Liver (tissue), 3 donors: ENCODE measurements around the gene CUBN.

Experiments
- EGR1 ChIP-seq, 2 donors: IDR thresholded peaks; 2 replicates each; pipeline ENCODE4 v1.6.1; 2016 to 2018; ENCODE audit warnings: antibody characterized with exemption in 2 of 2, low read depth in 2 of 2
- HNF4A ChIP-seq, 2 donors: conservative IDR thresholded peaks; 2 replicates each; pipeline ENCODE4 v1.6.1; 2016; ENCODE audit warnings: antibody characterized with exemption in 2 of 2, mild to moderate bottlenecking in 2 of 2
- RAD21 ChIP-seq, 2 donors: IDR thresholded peaks; 2 replicates each; pipeline ENCODE4 v1.6.1; 2016; ENCODE audit warnings: antibody characterized with exemption in 2 of 2, mild to moderate bottlenecking in 2 of 2
- RXRA ChIP-seq, 2 donors: IDR thresholded peaks; 2 replicates each; pipeline ENCODE4 v1.6.1; 2017 to 2018; ENCODE audit warnings: antibody characterized with exemption in 2 of 2, mild to moderate bottlenecking in 1 of 2
- SP1 ChIP-seq: IDR thresholded peaks from 2 replicates; pipeline ENCODE4 v1.6.1; 2018; ENCODE audit warnings: antibody characterized with exemption, mild to moderate bottlenecking
- TAF1 ChIP-seq: conservative IDR thresholded peaks from 2 replicates; pipeline ENCODE4 v1.6.1; 2016; ENCODE audit warnings: antibody characterized with exemption, mild to moderate bottlenecking
- YY1 ChIP-seq: IDR thresholded peaks from 2 replicates; pipeline ENCODE4 v1.6.1; 2016; ENCODE audit warnings: antibody characterized with exemption, mild to moderate bottlenecking
- TF ChIP-seq, protein P1 (sequence below): IDR thresholded peaks from 2 replicates; pipeline ENCODE4 v1.6.1; 2016; ENCODE audit warnings: antibody characterized with exemption
- TF ChIP-seq, protein P2 (sequence below): fragments of 150-350 bp; IDR thresholded peaks from 2 replicates; pipeline ENCODE4 v1.5.1; 2017; ENCODE audit warnings: improper control_type of control experiment, low read depth, low read length; ENCODE audit not compliant: missing input control
- TF ChIP-seq, protein P3 (sequence below): IDR thresholded peaks from 2 replicates; pipeline ENCODE4 v1.6.1; 2016; ENCODE audit warnings: antibody characterized with exemption, mild to moderate bottlenecking
- TF ChIP-seq, protein P4 (sequence below): IDR thresholded peaks from 2 replicates; pipeline ENCODE4 v1.6.1; 2016; ENCODE audit warnings: antibody characterized with exemption
- TF ChIP-seq, protein P5 (sequence below): IDR thresholded peaks from 2 replicates; pipeline ENCODE4 v1.6.1; 2016; ENCODE audit warnings: antibody characterized with exemption
- donor health status: healthy.
- donor health status: healthy.

DNA sequence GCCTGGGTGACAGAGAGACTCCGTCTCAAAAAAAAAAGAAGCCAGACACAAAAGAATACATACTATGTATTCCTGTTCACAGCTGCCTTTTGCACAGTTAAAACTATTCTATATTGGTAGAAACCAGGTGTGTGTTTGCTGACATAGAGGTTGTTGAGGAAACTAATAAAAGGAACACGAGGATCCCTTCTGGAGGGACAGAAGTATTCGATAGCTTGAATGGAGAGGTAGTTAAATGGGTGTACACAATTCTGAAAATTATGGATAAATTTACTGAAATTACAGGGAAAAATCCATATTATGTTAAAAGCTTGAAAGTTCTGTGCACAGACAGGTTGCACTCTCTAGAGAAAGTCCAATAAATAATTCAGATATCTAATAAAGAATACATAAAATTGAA, 71.5 kb downstream of the CUBN start:
- TF ChIP-seq, protein P1, sequence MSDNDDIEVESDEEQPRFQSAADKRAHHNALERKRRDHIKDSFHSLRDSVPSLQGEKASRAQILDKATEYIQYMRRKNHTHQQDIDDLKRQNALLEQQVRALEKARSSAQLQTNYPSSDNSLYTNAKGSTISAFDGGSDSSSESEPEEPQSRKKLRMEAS: no peak
- TF ChIP-seq, protein P2, sequence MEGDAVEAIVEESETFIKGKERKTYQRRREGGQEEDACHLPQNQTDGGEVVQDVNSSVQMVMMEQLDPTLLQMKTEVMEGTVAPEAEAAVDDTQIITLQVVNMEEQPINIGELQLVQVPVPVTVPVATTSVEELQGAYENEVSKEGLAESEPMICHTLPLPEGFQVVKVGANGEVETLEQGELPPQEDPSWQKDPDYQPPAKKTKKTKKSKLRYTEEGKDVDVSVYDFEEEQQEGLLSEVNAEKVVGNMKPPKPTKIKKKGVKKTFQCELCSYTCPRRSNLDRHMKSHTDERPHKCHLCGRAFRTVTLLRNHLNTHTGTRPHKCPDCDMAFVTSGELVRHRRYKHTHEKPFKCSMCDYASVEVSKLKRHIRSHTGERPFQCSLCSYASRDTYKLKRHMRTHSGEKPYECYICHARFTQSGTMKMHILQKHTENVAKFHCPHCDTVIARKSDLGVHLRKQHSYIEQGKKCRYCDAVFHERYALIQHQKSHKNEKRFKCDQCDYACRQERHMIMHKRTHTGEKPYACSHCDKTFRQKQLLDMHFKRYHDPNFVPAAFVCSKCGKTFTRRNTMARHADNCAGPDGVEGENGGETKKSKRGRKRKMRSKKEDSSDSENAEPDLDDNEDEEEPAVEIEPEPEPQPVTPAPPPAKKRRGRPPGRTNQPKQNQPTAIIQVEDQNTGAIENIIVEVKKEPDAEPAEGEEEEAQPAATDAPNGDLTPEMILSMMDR: no peak
- TF ChIP-seq HNF4A (conservative IDR thresholded peaks at IDR 0.05) (no peak), EGR1 (IDR thresholded peaks at IDR 0.05; ENCODE audit: low read depth in 2 of 2) (no peak), TAF1 (no peak), YY1 (no peak), SP1 (no peak), RAD21 (IDR thresholded peaks at IDR 0.05) (no peak), RXRA (IDR thresholded peaks at IDR 0.05) (no peak)
- TF ChIP-seq, protein P3, sequence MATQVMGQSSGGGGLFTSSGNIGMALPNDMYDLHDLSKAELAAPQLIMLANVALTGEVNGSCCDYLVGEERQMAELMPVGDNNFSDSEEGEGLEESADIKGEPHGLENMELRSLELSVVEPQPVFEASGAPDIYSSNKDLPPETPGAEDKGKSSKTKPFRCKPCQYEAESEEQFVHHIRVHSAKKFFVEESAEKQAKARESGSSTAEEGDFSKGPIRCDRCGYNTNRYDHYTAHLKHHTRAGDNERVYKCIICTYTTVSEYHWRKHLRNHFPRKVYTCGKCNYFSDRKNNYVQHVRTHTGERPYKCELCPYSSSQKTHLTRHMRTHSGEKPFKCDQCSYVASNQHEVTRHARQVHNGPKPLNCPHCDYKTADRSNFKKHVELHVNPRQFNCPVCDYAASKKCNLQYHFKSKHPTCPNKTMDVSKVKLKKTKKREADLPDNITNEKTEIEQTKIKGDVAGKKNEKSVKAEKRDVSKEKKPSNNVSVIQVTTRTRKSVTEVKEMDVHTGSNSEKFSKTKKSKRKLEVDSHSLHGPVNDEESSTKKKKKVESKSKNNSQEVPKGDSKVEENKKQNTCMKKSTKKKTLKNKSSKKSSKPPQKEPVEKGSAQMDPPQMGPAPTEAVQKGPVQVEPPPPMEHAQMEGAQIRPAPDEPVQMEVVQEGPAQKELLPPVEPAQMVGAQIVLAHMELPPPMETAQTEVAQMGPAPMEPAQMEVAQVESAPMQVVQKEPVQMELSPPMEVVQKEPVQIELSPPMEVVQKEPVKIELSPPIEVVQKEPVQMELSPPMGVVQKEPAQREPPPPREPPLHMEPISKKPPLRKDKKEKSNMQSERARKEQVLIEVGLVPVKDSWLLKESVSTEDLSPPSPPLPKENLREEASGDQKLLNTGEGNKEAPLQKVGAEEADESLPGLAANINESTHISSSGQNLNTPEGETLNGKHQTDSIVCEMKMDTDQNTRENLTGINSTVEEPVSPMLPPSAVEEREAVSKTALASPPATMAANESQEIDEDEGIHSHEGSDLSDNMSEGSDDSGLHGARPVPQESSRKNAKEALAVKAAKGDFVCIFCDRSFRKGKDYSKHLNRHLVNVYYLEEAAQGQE: no peak
- TF ChIP-seq, protein P4, sequence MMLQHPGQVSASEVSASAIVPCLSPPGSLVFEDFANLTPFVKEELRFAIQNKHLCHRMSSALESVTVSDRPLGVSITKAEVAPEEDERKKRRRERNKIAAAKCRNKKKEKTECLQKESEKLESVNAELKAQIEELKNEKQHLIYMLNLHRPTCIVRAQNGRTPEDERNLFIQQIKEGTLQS: no peak
- TF ChIP-seq, protein P5, sequence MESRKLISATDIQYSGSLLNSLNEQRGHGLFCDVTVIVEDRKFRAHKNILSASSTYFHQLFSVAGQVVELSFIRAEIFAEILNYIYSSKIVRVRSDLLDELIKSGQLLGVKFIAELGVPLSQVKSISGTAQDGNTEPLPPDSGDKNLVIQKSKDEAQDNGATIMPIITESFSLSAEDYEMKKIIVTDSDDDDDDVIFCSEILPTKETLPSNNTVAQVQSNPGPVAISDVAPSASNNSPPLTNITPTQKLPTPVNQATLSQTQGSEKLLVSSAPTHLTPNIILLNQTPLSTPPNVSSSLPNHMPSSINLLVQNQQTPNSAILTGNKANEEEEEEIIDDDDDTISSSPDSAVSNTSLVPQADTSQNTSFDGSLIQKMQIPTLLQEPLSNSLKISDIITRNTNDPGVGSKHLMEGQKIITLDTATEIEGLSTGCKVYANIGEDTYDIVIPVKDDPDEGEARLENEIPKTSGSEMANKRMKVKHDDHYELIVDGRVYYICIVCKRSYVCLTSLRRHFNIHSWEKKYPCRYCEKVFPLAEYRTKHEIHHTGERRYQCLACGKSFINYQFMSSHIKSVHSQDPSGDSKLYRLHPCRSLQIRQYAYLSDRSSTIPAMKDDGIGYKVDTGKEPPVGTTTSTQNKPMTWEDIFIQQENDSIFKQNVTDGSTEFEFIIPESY: no peak
